UCSD-AML1 (cell line): ENCODE data around the gene PI4K2A.

Experiments used
- DNase-seq: peaks from one replicate; lab custom pipeline; 2025; ENCODE audit not compliant: unreplicated experiment; lab: John Stamatoyannopoulos, UW

Gene PI4K2A

GRCh38 chr10:97703398-97704067, 63.1 kb downstream of the PI4K2A start:
- no peak for DNase-seq

GRCh38 chr10:97704341-97704740, 63.9 kb downstream of the PI4K2A start:
- no peak for DNase-seq

- no peak for DNase-seq
Measured at GRCh38 chr10:97705006-97705670, 64.7 kb downstream of the PI4K2A start.

GRCh38 chr10:97707134-97707861, 66.8 kb downstream of the PI4K2A start:
- no peak for DNase-seq

- DNase-seq = no peak
Measured at GRCh38 chr10:97708167-97708566, 67.7 kb downstream of the PI4K2A start.

GRCh38 chr10:97708976-97709946, 68.8 kb downstream of the PI4K2A start:
- DNase-seq = peak; percentile 45

GRCh38 chr10:97711640-97712572, 71.4 kb downstream of the PI4K2A start:
- DNase-seq = no peak

- peak; percentile 75 for DNase-seq
Measured at GRCh38 chr10:97713339-97713825, 72.9 kb downstream of the PI4K2A start, which contains the start of gene MARVELD1. Gene MARVELD1 (plus strand): TSS chr10:97713730. CDS start chr10:97713877, 147 bp downstream.

GRCh38 chr10:97713826-97714400, 73.4 kb downstream of the PI4K2A start:
- DNase-seq = peak; percentile 74

- peak; percentile 72 for DNase-seq
Measured at GRCh38 chr10:97714401-97715258, 74.2 kb downstream of the PI4K2A start.

- no peak for DNase-seq
Measured at GRCh38 chr10:97715259-97715874, 74.9 kb downstream of the PI4K2A start.

- DNase-seq = no peak
Measured at GRCh38 chr10:97717627-97718026, 77.2 kb downstream of the PI4K2A start.

- DNase-seq = no peak
Measured at GRCh38 chr10:97718178-97718577, 77.7 kb downstream of the PI4K2A start.

GRCh38 chr10:97718659-97719142, 78.2 kb downstream of the PI4K2A start:
- no peak for DNase-seq

- DNase-seq = no peak
Measured at GRCh38 chr10:97719602-97720001, 79.1 kb downstream of the PI4K2A start.

GRCh38 chr10:97721871-97722780, 81.7 kb downstream of the PI4K2A start:
- DNase-seq = no peak

GRCh38 chr10:97723001-97723400, 82.5 kb downstream of the PI4K2A start:
- no peak for DNase-seq
